GM19438 (cell line): Measurements from ENCODE around the gene SYT8.

ENCODE experiments used
- ATAC-seq: cut with Tn5 transposase; IDR thresholded peaks from one replicate; pipeline ENCODE4 v1.9.1; 2021; ENCODE audit warnings: low read depth; ENCODE audit not compliant: unreplicated experiment

SYT8 gene

GRCh38 chr11:1831338-1832210 lies 3.2 kb upstream of the SYT8 start:
- no peak for ATAC-seq

- ATAC-seq, result no peak
These were observed 2.4 kb upstream of the SYT8 start for GRCh38 chr11:1832211-1832919.

DNA sequence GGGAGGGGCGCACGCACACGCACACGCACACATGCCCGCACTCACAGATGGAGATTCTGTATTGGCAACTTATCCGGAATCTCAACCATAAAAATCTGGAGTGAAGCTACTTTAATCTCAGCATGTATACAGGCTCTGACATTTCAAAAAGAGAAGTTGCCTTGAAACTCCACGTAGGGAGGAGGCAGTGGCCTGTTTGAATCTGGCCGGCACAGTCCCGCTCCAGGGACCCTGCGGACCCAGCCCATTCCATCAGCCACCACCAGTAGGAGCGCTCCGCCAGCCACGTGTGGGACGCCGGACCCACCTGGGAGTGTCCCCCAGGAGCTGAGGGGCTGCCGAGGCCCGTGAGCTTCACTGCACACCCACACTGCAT lies 1.9 kb upstream of the SYT8 start:
- no peak for ATAC-seq

DNA sequence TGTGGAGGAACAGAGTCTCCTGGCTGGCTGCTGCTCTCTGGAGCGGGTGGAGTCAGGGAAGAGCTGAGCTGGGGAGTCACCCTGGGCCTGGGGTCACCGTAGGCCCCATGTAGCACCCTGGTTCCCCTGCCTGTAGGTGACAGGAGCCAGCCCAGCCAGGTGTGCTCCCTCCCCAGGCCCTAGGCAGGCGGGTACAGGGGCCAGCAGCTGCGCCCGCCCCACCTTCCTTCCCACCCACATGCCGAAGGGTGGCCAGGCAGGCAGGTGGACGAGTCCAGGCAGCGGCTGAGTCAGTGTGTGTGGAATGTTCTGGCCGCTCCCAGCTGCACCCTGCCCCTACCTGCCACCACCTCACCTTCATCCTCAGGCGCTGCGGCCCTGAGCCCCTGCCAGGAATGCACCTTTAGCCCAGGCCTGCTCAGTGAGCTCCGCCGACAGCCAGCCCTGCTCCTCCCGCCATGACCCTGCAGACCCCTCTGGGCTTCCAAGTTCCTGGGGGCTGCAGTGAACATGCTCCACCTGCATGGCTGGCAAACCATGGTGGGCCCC lies 654 bp upstream of the SYT8 start:
- no peak for ATAC-seq

GRCh38 chr11:1835671-1836010 lies 851 bp downstream of the SYT8 start:
- ATAC-seq, result no peak

- ATAC-seq, result no peak
These were observed 1.5 kb downstream of the SYT8 start for GRCh38 chr11:1836011-1836945.

DNA sequence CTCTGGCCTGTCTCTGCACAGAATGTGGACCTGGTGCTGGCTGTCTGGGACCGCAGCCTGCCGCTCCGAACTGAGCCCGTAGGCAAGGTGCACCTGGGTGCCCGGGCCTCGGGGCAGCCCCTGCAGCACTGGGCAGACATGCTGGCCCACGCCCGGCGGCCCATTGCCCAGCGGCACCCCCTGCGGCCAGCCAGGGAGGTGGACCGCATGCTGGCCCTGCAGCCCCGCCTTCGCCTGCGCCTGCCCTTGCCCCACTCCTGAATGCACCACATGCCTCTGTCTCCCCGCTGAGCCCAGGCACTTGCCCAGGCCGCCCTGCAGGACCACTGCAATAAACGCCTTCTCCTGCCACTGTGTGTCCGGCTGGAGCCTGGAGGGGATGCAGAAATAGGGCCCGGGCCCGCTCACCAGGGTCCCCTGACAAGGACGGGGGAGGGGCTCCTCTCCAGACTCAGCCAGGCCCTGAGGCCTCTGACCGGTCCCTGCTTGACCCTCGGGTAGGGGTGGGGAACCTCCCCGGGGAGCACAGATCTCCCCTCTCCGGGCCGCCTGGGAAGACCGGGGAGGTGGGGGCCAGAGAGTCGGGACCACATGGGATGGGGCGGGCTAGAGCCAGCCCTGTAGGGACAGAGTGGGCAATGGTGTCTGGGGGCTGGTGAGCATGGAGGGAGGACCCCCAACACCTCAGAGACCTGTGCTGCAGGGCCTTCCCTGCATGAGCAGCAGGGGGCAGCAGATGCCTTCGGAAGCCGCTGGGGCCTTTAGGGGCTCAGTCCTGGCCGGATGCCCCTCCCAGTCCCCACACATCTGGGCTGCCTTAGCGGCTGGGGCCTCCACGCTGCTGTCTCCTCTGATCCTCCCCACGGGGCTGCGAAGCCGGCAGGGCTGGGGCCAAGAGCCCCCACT lies 2.6 kb downstream of the SYT8 start:
- peak; percentile 70 for ATAC-seq

DNA sequence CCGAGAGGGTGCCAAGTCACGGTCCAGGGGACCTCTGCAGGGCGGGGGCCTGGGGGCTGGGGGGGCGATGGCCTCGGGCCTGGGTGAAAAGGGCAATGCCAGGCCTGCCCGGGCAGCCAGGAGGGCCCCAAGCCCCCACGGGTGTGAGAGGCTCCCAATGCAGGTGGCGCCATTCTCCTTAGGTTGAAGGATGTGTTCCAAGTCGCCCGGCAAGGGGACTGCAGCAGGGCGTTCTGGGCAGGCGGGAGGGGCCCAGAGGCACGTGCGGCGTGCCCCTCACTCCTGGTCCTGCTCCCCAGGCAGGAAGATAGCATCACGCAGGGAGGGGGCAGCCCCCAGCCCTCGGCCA lies 3.3 kb downstream of the SYT8 start:
- no peak for ATAC-seq

GRCh38 chr11:1838426-1839144 lies 3.8 kb downstream of the SYT8 start, which contains the start of gene TNNI2:
Gene TNNI2 (plus strand): TSS chr11:1838981. CDS start chr11:1839697, 716 bp downstream.
- no peak for ATAC-seq

GRCh38 chr11:1839204-1839923 lies 4.6 kb downstream of the SYT8 start:
- no peak for ATAC-seq

- ATAC-seq, result no peak
These were observed 5.4 kb downstream of the SYT8 start for GRCh38 chr11:1839924-1840779.

DNA sequence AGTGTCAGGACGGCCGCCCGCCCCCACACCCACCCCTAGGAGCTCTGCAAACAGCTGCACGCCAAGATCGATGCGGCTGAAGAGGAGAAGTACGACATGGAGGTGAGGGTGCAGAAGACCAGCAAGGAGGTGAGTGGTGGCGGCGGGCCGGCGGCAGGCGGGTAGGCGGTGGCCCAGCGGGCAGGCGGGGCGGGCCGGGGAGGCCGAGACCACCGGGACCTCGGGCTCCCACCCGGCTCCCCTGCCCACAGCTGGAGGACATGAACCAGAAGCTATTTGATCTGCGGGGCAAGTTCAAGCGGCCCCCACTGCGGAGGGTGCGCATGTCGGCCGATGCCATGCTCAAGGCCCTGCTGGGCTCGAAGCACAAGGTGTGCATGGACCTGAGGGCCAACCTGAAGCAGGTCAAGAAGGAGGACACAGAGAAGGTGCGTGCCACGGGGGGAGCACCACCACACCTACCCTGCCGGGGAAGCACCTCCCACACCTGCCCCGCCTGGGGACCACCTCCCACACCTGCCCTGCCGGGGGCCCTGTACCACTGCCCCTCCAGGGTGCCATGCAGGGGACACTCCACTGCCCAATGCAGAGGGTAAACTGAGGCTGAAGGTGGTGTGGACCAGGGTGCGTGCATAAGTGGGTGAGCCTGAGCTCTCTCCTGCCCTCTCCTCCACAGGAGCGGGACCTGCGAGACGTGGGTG lies 6.1 kb downstream of the SYT8 start:
- ATAC-seq, result no peak

GRCh38 chr11:1841511-1842148 lies 6.8 kb downstream of the SYT8 start:
- no peak for ATAC-seq

GRCh38 chr11:1842149-1843097 lies 7.6 kb downstream of the SYT8 start:
- ATAC-seq, result no peak

- ATAC-seq, result no peak
These were observed 8.3 kb downstream of the SYT8 start for GRCh38 chr11:1843098-1843473.
